Choroid plexus epithelial cell (primary cell): ENCODE results near the gene NOTCH3.

Source experiments
- DNase-seq: peaks from one replicate; pipeline ENCODE4 v3.0.0-alpha.2; 2010; ENCODE audit warnings: low read depth
- H3K4me3 ChIP-seq: 2 replicates; pipeline ENCODE4 v1.5.1; 2011; ENCODE audit warnings: low read depth, mild to moderate bottlenecking, control low read depth, low read length, moderate library complexity
- CTCF ChIP-seq: conservative IDR thresholded peaks from 2 replicates; pipeline ENCODE4 v1.5.1; 2011; ENCODE audit warnings: low read depth, mild to moderate bottlenecking, control low read depth, inconsistent platforms, low read length, moderate library complexity

Gene NOTCH3

DNA sequence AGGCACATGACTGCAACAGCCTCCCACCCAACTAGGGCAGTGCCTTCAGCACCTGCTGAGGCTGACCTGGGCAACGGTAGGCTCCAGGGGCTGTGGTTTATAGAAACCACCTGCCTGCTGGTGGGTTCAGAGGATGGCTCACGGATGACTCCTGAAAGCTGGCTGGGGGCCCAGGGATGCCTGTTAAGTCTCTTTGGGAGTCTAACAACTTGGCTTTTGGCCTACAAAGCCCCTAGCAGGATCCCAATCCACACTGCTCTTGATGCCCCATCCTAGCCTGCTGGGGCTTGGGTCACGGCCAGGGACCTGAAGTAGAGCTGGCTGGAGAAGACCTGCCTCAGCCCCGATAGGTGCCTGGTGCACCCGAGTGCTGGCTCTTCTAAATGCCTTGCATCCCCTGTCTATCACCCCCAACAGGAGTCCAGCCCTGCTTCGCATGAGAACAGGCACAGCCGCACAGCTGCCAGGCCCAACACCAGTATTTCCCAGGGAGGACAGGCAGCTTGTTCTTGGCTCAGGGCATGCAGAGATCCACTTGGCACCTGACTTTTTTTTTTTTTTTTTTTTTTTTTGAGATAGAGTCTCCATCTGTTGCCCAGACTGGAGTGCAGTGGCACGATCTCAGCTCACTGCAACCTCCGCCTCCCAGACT lies 40.6 kb upstream of the NOTCH3 start:
- DNase-seq, result no peak
- TF ChIP-seq CTCF, result no peak
- H3K4me3 ChIP-seq, result no peak overlapping the region

DNA sequence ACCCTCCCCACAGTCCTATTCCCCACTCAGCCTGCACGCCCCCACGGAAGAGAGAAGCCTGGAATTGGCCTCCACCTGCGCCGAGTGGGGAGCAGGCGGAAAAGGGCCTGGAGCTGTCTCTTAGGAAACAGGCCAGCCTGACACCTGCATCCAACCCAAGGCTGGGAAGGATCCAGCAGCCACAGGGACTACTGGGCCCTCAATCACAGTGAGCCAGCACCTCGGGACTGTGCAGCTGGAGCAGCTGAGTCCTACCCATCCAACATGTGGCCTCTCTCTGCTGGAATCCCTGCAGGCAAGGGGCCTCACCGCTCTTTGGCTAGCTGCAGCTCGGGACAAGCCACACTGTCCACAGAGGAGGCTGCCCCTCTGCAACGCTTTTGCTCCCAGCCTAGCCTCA lies 39.7 kb upstream of the NOTCH3 start:
- no peak for DNase-seq
- TF ChIP-seq CTCF, result no peak
- H3K4me3 ChIP-seq, result no peak overlapping the region

GRCh38 chr19:15239337-15239949 lies 38.6 kb upstream of the NOTCH3 start:
- TF ChIP-seq CTCF, result no peak
- H3K4me3 ChIP-seq, result no peak overlapping the region
- no peak for DNase-seq

DNA sequence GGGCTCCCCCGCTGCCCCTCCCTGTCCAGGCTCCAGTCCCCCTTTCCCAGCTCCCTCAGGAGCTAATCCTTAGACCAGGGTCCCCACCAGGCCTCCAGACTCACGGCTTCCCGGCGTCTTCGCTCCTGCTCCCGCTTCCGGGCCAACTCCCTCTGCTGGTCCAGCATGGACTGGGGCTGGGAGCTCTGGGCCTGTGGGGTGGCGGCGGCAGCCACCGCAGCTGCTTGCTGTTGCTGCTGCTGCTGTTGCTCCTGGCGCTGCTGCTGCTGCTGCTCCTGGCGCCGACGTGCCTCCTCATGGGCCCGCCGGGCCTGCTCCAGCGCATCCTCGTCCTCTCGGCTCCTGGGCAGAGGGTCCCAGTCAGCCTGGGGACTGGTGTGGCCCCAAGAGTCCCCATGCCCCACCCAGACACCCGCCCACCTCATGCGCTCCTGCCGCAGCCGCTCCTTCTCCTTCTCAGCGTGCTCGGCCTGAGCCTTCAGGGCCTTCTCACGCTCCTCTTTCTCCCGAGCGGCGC lies 37.9 kb upstream of the NOTCH3 start:
- H3K4me3 ChIP-seq, result no peak overlapping the region
- TF ChIP-seq CTCF, result peak; percentile 7
- DNase-seq, result no peak

GRCh38 chr19:15237759-15238638 lies 37.2 kb upstream of the NOTCH3 start:
- no peak overlapping the region for H3K4me3 ChIP-seq
- no peak for TF ChIP-seq CTCF
- no peak for DNase-seq

DNA sequence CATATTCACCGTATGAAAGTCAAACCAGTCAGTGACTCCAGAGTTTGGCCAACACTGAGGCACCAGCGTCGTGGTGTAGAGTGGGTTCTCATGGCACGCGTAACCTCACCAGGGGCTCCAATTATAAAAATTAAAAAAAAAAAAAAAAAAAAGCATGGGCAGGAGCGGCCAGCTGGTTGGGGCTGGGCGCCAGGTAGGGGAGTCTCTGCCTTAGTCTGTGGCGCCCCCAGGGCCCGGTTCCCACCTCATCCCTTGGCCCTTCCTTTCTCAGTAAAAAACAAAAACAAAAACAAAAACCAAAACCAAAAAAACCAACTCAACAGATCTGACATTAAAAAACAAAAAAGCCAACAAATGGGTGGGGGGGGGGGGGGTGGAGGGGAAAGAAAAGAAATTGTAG lies 36.1 kb upstream of the NOTCH3 start:
- no peak for DNase-seq
- TF ChIP-seq CTCF, result no peak
- H3K4me3 ChIP-seq, result no peak overlapping the region
